Measurements from ENCODE around the gene S1PR2. TPM values are rescaled to one million over a fixed set of nuclear protein-coding genes. Genes with fewer than 3 reads are reported as not detected.

Gene S1PR2
- total and polyA plus RNA-seq, 4 donors, result 1.2 to 4.8 (median 3.3) TPM

GRCh38 chr19:10207026-10207425, 24.1 kb downstream of the S1PR2 start:
- Histone ChIP-seq H3K27ac (ENCODE audit: low read depth in 1 of 2, low read length in 2 of 2) (no peak overlapping the region), H3K9ac (ENCODE audit: low read depth in 1 of 2, low read length in 2 of 2) (no peak overlapping the region), H3K4me3 (ENCODE audit: low read depth in 1 of 3, low read length in 3 of 3) (no peak overlapping the region), H3K27me3 (ENCODE audit: control insufficient read depth in 4 of 4, insufficient read depth in 4 of 4, low read length in 3 of 4) (no peaks in the 10 kb centered on the region), H3K4me1 (ENCODE audit: control insufficient read depth in 4 of 4, insufficient read depth in 4 of 4, low read length in 3 of 4) (no peaks in the 10 kb centered on the region), H3K9me3 (ENCODE audit: control insufficient read depth in 4 of 4, low read length in 3 of 4) (no peaks in the 10 kb centered on the region), H3K36me3 (ENCODE audit: control insufficient read depth in 4 of 4, insufficient read depth in 3 of 4, low read depth in 1 of 4, low read length in 3 of 4) (no peaks in the 10 kb centered on the region)
- TF ChIP-seq, protein P1, sequence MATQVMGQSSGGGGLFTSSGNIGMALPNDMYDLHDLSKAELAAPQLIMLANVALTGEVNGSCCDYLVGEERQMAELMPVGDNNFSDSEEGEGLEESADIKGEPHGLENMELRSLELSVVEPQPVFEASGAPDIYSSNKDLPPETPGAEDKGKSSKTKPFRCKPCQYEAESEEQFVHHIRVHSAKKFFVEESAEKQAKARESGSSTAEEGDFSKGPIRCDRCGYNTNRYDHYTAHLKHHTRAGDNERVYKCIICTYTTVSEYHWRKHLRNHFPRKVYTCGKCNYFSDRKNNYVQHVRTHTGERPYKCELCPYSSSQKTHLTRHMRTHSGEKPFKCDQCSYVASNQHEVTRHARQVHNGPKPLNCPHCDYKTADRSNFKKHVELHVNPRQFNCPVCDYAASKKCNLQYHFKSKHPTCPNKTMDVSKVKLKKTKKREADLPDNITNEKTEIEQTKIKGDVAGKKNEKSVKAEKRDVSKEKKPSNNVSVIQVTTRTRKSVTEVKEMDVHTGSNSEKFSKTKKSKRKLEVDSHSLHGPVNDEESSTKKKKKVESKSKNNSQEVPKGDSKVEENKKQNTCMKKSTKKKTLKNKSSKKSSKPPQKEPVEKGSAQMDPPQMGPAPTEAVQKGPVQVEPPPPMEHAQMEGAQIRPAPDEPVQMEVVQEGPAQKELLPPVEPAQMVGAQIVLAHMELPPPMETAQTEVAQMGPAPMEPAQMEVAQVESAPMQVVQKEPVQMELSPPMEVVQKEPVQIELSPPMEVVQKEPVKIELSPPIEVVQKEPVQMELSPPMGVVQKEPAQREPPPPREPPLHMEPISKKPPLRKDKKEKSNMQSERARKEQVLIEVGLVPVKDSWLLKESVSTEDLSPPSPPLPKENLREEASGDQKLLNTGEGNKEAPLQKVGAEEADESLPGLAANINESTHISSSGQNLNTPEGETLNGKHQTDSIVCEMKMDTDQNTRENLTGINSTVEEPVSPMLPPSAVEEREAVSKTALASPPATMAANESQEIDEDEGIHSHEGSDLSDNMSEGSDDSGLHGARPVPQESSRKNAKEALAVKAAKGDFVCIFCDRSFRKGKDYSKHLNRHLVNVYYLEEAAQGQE (IDR thresholded peaks at IDR 0.05), result no peak
- no peak for TF ChIP-seq FOXA1 (IDR thresholded peaks at IDR 0.05)
- TF ChIP-seq TAF1 (conservative IDR thresholded peaks at IDR 0.05), result no peak
- no peak for TF ChIP-seq SP1 (IDR thresholded peaks at IDR 0.05)
- TF ChIP-seq YY1 (IDR thresholded peaks at IDR 0.05), result no peak
- no peak for TF ChIP-seq ATF3 (IDR thresholded peaks at IDR 0.05)
- TF ChIP-seq GABPA (IDR thresholded peaks at IDR 0.05 in 1 of 2, conservative IDR thresholded peaks at IDR 0.05 in 1 of 2), result no peak
- no peak for TF ChIP-seq HNF4G (IDR thresholded peaks at IDR 0.05)
- TF ChIP-seq, protein P2, sequence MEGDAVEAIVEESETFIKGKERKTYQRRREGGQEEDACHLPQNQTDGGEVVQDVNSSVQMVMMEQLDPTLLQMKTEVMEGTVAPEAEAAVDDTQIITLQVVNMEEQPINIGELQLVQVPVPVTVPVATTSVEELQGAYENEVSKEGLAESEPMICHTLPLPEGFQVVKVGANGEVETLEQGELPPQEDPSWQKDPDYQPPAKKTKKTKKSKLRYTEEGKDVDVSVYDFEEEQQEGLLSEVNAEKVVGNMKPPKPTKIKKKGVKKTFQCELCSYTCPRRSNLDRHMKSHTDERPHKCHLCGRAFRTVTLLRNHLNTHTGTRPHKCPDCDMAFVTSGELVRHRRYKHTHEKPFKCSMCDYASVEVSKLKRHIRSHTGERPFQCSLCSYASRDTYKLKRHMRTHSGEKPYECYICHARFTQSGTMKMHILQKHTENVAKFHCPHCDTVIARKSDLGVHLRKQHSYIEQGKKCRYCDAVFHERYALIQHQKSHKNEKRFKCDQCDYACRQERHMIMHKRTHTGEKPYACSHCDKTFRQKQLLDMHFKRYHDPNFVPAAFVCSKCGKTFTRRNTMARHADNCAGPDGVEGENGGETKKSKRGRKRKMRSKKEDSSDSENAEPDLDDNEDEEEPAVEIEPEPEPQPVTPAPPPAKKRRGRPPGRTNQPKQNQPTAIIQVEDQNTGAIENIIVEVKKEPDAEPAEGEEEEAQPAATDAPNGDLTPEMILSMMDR (IDR thresholded peaks at IDR 0.05; ENCODE audit: low read depth, low read length, missing input control), result no peak
- TF ChIP-seq ZBTB33 (IDR thresholded peaks at IDR 0.05), result no peak
- TF ChIP-seq FOXA2 (IDR thresholded peaks at IDR 0.05), result no peak
- TF ChIP-seq RXRA (IDR thresholded peaks at IDR 0.05), result no peak
- TF ChIP-seq HNF4A (conservative IDR thresholded peaks at IDR 0.05), result no peak
- TF ChIP-seq, protein P3, sequence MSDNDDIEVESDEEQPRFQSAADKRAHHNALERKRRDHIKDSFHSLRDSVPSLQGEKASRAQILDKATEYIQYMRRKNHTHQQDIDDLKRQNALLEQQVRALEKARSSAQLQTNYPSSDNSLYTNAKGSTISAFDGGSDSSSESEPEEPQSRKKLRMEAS (IDR thresholded peaks at IDR 0.05), result no peak
- TF ChIP-seq RAD21 (IDR thresholded peaks at IDR 0.05), result no peak
- TF ChIP-seq JUND (IDR thresholded peaks at IDR 0.05), result no peak
- TF ChIP-seq NR2F2 (IDR thresholded peaks at IDR 0.05), result no peak
- TF ChIP-seq EGR1 (IDR thresholded peaks at IDR 0.05; ENCODE audit: low read depth in 2 of 2), result no peak
- no peak for DNase-seq (ENCODE audit: low spot score)
- 98% methylated on average over 1 of the region's 1 CpG for WGBS
